Uterus (tissue), 2 donors: ENCODE data around the gene BPGM.

Experiments used
- POLR2A ChIP-seq, 2 donors: fragments of 450-650 bp; IDR thresholded peaks; one replicate each; pipeline ENCODE4 v1.6.1; 2016; ENCODE audit warnings: antibody characterized with exemption in 2 of 2, mild to moderate bottlenecking in 1 of 2, moderate library complexity in 1 of 2
- TF ChIP-seq, protein P1 (sequence below), 4 experiments: fragments of 200-600 bp in 2 of 4; fragments of 450-650 bp in 2 of 4; sonication (generic) in 2 of 4; IDR thresholded peaks; one replicate each; pipeline ENCODE4 v1.5.1; 2016 to 2019; ENCODE audit warnings: antibody characterized with exemption in 4 of 4, mild to moderate bottlenecking in 2 of 4, moderate library complexity in 1 of 4

DNA sequence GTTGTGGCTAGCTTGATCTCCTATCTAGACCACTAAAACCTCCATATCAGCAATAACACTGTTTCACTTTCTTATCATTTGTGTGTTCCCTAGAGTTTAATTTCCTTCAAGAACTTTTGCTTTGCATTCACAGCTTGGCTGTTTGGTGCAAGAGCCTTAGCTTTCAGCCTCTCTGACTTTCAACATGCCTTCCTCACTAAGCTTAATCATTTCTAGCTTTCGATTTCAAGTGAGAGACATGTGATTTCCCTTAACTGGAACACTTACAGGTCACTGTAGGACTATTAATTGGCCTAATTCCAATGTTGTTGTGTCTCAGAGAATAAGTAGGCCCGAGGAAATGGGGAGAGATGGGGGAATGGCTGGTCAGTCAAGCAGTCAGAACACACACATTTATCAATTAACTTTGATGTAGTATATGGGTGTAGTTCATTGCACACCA, 10.6 kb upstream of the BPGM start:
- TF ChIP-seq, protein P1, sequence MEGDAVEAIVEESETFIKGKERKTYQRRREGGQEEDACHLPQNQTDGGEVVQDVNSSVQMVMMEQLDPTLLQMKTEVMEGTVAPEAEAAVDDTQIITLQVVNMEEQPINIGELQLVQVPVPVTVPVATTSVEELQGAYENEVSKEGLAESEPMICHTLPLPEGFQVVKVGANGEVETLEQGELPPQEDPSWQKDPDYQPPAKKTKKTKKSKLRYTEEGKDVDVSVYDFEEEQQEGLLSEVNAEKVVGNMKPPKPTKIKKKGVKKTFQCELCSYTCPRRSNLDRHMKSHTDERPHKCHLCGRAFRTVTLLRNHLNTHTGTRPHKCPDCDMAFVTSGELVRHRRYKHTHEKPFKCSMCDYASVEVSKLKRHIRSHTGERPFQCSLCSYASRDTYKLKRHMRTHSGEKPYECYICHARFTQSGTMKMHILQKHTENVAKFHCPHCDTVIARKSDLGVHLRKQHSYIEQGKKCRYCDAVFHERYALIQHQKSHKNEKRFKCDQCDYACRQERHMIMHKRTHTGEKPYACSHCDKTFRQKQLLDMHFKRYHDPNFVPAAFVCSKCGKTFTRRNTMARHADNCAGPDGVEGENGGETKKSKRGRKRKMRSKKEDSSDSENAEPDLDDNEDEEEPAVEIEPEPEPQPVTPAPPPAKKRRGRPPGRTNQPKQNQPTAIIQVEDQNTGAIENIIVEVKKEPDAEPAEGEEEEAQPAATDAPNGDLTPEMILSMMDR (IDR thresholded peaks at IDR 0.05), result no peak
- TF ChIP-seq POLR2A (IDR thresholded peaks at IDR 0.05), result no peak
